GM11168 (cell line): ENCODE measurements around the gene ZNF70.

Experiments used
- in situ Hi-C: fragments of 300-500 bp; cut with MboI; formaldehyde crosslinking; loops from one replicate; pipeline ENCODE4 v1.12.0; 2022; ENCODE audit warnings: low sequenced_read_pairs; ENCODE audit not compliant: unreplicated experiment

ZNF70 gene

GRCh38 chr22:23722724-23723123 lies 28.2 kb downstream of the ZNF70 start:
- in situ Hi-C loops: no loop called here

- in situ Hi-C loops: no loop called here
These were observed 28.8 kb downstream of the ZNF70 start for GRCh38 chr22:23722160-23722559.

GRCh38 chr22:23720855-23721254 lies 30.1 kb downstream of the ZNF70 start:
- in situ Hi-C loops: no loop called here

- in situ Hi-C loops: no loop called here
These were observed 32.3 kb downstream of the ZNF70 start for GRCh38 chr22:23718371-23719165.

GRCh38 chr22:23716811-23717801 lies 33.8 kb downstream of the ZNF70 start:
- in situ Hi-C loops: no loop called here

- in situ Hi-C loops: no loop called here
These were observed 35.0 kb downstream of the ZNF70 start for GRCh38 chr22:23715806-23716375.

- in situ Hi-C loops: no loop called here
These were observed 36.0 kb downstream of the ZNF70 start for GRCh38 chr22:23714596-23715578.

GRCh38 chr22:23713696-23714595 lies 37.0 kb downstream of the ZNF70 start:
- in situ Hi-C loops: no loop called here

- in situ Hi-C loops: no loop called here
These were observed 38.7 kb downstream of the ZNF70 start for GRCh38 chr22:23712256-23712655.

- in situ Hi-C loops: no loop called here
These were observed 41.8 kb downstream of the ZNF70 start for GRCh38 chr22:23709107-23709506.

GRCh38 chr22:23708270-23708669 lies 42.6 kb downstream of the ZNF70 start:
- in situ Hi-C loops: no loop called here

GRCh38 chr22:23705358-23705757 lies 45.6 kb downstream of the ZNF70 start:
- in situ Hi-C loops: no loop called here

GRCh38 chr22:23704829-23705228 lies 46.1 kb downstream of the ZNF70 start:
- in situ Hi-C loops: no loop called here

GRCh38 chr22:23704062-23704461 lies 46.9 kb downstream of the ZNF70 start:
- in situ Hi-C loops: no loop called here

- in situ Hi-C loops: no loop called here
These were observed 50.2 kb downstream of the ZNF70 start for GRCh38 chr22:23700706-23701105.

GRCh38 chr22:23698673-23699235 lies 52.2 kb downstream of the ZNF70 start:
- in situ Hi-C loops: no loop called here

GRCh38 chr22:23698094-23698493 lies 52.8 kb downstream of the ZNF70 start:
- in situ Hi-C loops: no loop called here
